Mesothelial cell of epicardium (in vitro differentiated cells): ENCODE results near the gene NUDT16L1. TPM values are rescaled to one million over a fixed set of nuclear protein-coding genes. Genes with fewer than 3 reads are reported as not detected.

ENCODE experiments used
- DNase-seq, 2 experiments: peaks; one replicate each; pipeline ENCODE4 v3.0.0; 2021; ENCODE audit warnings: low spot score in 2 of 2; ENCODE audit not compliant: unreplicated experiment in 2 of 2
- H3K27ac Mint-ChIP-seq: 2 replicates; pipeline ENCODE4 v1.8.0; 2021; ENCODE audit warnings: mixed read lengths
- H3K27me3 Mint-ChIP-seq: 2 replicates; pipeline ENCODE4 v1.8.0; 2021; ENCODE audit warnings: low read depth, mixed read lengths
- H3K36me3 Mint-ChIP-seq: 2 replicates; pipeline ENCODE4 v1.8.0; 2021; ENCODE audit warnings: mixed read lengths
- H3K4me1 Mint-ChIP-seq: 2 replicates; pipeline ENCODE4 v1.8.0; 2021; ENCODE audit warnings: mixed read lengths
- H3K4me3 Mint-ChIP-seq: 2 replicates; pipeline ENCODE4 v1.8.0; 2021; ENCODE audit warnings: mild to moderate bottlenecking, moderate library complexity, mixed read lengths
- H3K9me3 Mint-ChIP-seq: 2 replicates; pipeline ENCODE4 v1.8.0; 2021; ENCODE audit warnings: mixed read lengths
- total RNA-seq: library from RNA; stranded (reverse); gene quantifications from 3 replicates; pipeline ENCODE4 v1.2.1, GENCODE V29; 2021
- TF ChIP-seq, protein P1 (sequence below): fragments of 200-600 bp; sonication (generic); IDR thresholded peaks from one replicate; pipeline ENCODE4 v1.5.0; 2021; ENCODE audit warnings: antibody characterized with exemption; ENCODE audit not compliant: unreplicated experiment

NUDT16L1 gene
- total RNA-seq, 1 donor from 2014 or later: 33.0 TPM

GRCh38 chr16:4679850-4680636 is 13.3 kb upstream of the NUDT16L1 start:
- peaks cover 31% of the 10 kb centered on the region for H3K4me1 Mint-ChIP-seq
- H3K36me3 Mint-ChIP-seq: peaks cover 7% of the 10 kb centered on the region
- H3K27me3 Mint-ChIP-seq: no peaks in the 10 kb centered on the region
- TF ChIP-seq, protein P1, sequence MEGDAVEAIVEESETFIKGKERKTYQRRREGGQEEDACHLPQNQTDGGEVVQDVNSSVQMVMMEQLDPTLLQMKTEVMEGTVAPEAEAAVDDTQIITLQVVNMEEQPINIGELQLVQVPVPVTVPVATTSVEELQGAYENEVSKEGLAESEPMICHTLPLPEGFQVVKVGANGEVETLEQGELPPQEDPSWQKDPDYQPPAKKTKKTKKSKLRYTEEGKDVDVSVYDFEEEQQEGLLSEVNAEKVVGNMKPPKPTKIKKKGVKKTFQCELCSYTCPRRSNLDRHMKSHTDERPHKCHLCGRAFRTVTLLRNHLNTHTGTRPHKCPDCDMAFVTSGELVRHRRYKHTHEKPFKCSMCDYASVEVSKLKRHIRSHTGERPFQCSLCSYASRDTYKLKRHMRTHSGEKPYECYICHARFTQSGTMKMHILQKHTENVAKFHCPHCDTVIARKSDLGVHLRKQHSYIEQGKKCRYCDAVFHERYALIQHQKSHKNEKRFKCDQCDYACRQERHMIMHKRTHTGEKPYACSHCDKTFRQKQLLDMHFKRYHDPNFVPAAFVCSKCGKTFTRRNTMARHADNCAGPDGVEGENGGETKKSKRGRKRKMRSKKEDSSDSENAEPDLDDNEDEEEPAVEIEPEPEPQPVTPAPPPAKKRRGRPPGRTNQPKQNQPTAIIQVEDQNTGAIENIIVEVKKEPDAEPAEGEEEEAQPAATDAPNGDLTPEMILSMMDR: no peak
- H3K27ac Mint-ChIP-seq: peak overlapping the region; percentile 83
- DNase-seq: peak in 1 of 2 experiments; percentile 57
- peak overlapping the region; percentile 37 for H3K4me3 Mint-ChIP-seq
- no peaks in the 10 kb centered on the region for H3K9me3 Mint-ChIP-seq

DNA sequence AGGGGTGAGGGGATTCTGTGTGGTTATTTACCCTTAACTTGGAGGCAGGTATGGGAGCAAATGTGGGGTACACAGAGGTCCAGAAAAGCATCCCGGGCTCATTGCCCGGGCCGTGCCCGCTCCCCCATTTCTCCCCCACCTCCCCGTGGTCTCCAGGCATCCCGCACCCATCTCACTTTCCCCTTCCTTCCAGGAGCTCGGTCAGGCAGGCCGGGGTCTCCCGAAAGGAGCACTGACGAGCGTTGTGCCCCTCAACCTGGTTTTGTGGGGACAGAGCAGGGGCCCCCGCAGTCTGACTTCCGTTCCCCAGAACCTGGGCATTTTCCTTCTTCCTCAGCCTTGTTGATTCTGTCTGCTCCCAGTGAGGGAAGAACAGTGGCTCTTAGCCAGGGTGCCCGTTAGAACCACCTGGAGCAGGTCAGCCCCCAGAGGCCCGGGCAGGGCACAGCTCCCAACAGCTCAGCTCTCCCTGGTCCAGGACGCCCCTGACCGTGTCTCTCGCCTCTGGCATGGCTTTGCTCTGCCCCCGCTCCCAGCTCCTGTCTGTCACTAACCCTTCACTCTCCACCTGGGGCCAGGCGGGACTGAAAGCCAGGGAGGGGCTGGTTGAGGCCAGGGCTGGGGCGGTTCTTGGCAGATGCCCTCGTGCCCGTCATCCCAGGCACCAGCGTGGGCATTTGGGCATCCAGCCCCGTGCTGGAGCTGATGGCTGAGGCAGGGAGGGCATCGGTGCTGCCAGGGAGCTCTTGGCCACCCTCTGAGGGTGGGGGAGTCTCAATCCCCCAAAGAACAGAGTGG is 12.5 kb upstream of the NUDT16L1 start:
- Mint-ChIP-seq H3K9me3 (no peaks in the 10 kb centered on the region), H3K4me1 (peaks cover 31% of the 10 kb centered on the region), H3K27ac (peak overlapping the region; percentile 83), H3K27me3 (no peaks in the 10 kb centered on the region), H3K36me3 (peaks cover 8% of the 10 kb centered on the region), H3K4me3 (no peak overlapping the region)
- TF ChIP-seq, protein P1: no peak
- DNase-seq: no peak

DNA sequence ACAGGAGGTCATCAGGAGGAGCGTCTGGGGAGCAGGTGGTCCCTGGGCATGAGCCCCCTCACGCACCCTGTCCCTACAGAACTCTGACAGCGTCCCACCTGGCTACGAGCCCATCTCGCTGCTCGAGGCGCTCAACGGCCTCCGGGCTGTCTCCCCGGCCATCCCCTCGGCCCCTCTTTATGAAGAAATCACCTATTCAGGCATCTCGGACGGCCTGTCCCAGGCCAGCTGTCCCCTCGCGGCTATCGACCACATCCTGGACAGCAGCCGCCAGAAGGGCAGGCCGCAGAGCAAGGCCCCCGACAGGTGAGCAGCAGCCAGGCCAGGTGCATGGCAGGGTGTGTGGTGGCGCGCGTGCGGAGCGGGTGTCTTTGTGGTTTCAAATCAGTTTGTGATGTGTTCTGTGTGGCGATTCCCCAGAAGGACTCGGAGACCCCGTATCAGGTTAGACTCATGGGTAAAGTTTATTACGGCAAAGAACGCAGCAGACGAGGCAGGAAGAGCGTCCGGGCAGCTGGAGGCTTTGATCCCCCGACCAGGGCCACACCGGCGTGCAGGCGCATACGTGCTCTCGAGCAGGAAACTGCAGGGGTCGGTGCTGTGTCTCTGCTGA is 11.8 kb upstream of the NUDT16L1 start:
- TF ChIP-seq, protein P1: no peak
- Mint-ChIP-seq H3K9me3 (no peaks in the 10 kb centered on the region), H3K27me3 (no peaks in the 10 kb centered on the region), H3K27ac (no peak overlapping the region), H3K4me3 (no peak overlapping the region), H3K4me1 (peaks cover 28% of the 10 kb centered on the region), H3K36me3 (peaks cover 8% of the 10 kb centered on the region)
- no peak for DNase-seq

DNA sequence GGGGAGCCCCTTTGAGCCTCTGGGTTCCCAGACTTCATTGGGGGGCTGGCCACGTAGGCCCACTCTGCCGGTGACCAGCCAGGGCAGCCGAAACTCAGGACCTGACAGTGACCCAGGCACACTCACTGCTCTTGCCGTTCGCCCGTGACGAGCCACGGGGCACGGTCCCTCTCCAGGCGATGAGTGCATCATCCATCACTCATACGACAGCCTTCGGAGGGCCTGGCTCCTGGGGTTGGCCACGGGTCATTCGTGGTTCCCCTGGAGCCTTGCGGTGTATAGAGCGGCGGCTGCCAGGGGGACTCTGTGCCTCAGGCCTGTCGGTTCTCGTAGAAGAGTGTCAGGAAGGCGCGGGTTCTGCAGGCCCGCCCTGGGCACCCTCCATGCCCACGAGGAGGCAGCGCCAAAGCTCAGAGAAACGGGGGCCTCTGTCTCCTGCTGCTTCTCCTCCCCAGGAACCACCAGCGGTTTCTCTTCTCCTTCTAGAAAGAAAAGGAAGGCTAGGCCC is 11.2 kb upstream of the NUDT16L1 start:
- H3K4me3 Mint-ChIP-seq: no peak overlapping the region
- peaks cover 28% of the 10 kb centered on the region for H3K4me1 Mint-ChIP-seq
- TF ChIP-seq, protein P1: no peak
- H3K9me3 Mint-ChIP-seq: no peaks in the 10 kb centered on the region
- no peak overlapping the region for H3K27ac Mint-ChIP-seq
- H3K36me3 Mint-ChIP-seq: peaks cover 8% of the 10 kb centered on the region
- no peaks in the 10 kb centered on the region for H3K27me3 Mint-ChIP-seq
- DNase-seq: no peak

- no peaks in the 10 kb centered on the region for H3K27me3 Mint-ChIP-seq
- no peaks in the 10 kb centered on the region for H3K9me3 Mint-ChIP-seq
Measured at GRCh38 chr16:4682616-4683254, 10.6 kb upstream of the NUDT16L1 start.

More at GRCh38 chr16:4682616-4683254, 10.6 kb upstream of the NUDT16L1 start:
- Mint-ChIP-seq H3K4me1 (peaks cover 28% of the 10 kb centered on the region), H3K4me3 (no peak overlapping the region), H3K36me3 (peaks cover 8% of the 10 kb centered on the region), H3K27ac (no peak overlapping the region)
- DNase-seq: no peak
- TF ChIP-seq, protein P1: no peak
